ENCODE data around the gene APLP1. TPM values are rescaled to one million over a fixed set of nuclear protein-coding genes. Genes with fewer than 3 reads are reported as not detected.

Gene APLP1
- total and polyA plus RNA-seq, 2 donors (not counting 3 experiments of a cell fraction or from before 2014, with no cell fraction given) = 6.2 to 13.0 TPM

GRCh38 chr19:35901854-35902661 lies 33.7 kb downstream of the APLP1 start, which contains the start of gene HCST:
Gene HCST (plus strand): TSS chr19:35902529. CDS start chr19:35902594, 65 bp downstream.
- CTCF ChIA-PET = no interaction called here
- no peak within 1 kb of the TSS for H3K27ac ChIP-seq (ENCODE audit: insufficient read depth, low read depth, low read length)
- TF ChIP-seq, protein P1, sequence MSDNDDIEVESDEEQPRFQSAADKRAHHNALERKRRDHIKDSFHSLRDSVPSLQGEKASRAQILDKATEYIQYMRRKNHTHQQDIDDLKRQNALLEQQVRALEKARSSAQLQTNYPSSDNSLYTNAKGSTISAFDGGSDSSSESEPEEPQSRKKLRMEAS (IDR thresholded peaks at IDR 0.05; ENCODE audit: insufficient read depth, insufficient read length) = no peak
- no peak for TF ChIP-seq EZH2 (IDR thresholded peaks at IDR 0.05; ENCODE audit: borderline replicate concordance, low read depth, low read length, severe bottlenecking)
- TF ChIP-seq GATA2 (IDR thresholded peaks at IDR 0.05; ENCODE audit: insufficient read depth, insufficient read length, low read depth, low read length) = no peak
- TF ChIP-seq POLR2AphosphoS5 (IDR thresholded peaks at IDR 0.05; ENCODE audit: insufficient read depth, low read depth, low read length) = no peak
- no peak for TF ChIP-seq JUN (IDR thresholded peaks at IDR 0.05; ENCODE audit: borderline replicate concordance, insufficient read depth, insufficient read length, low read depth)
- FAIRE-seq (no peak), DNase-seq (ENCODE audit: low read depth, low spot score) (no peak)
- peak within 1 kb of the TSS; percentile 80 for H2AFZ ChIP-seq (ENCODE audit: low read depth, low read length)
- dilution Hi-C loops (cut with MboI; ENCODE audit: extremely low pct_ligation_motif_present, low sequenced_read_pairs) = no loop called here
- POLR2A ChIA-PET = no interaction called here
- H3K4me3 ChIP-seq (replicated peaks in 1 of 3; ENCODE audit: insufficient read depth in 1 of 3, low read depth in 1 of 3, low read length in 3 of 3) = no peak within 1 kb of the TSS
- peaks cover 0 to 6% of the 10 kb centered on the region in 2 experiments for H3K27me3 ChIP-seq (ENCODE audit: control insufficient read depth in 2 of 2, insufficient read depth in 2 of 2, low read length in 2 of 2)
- H3K9me1 ChIP-seq (replicated peaks; ENCODE audit: control insufficient read depth, extremely low read depth, insufficient read depth, low read length) = no peaks in the 10 kb centered on the region
- H3K9ac ChIP-seq (replicated peaks; ENCODE audit: extremely low read depth, insufficient read depth, low read length) = no peak within 1 kb of the TSS
- peaks cover 2% of the 10 kb centered on the region for H3K79me2 ChIP-seq (ENCODE audit: control insufficient read depth, insufficient read depth, low read length)
- intact Hi-C loops (cut with micrococcal nuclease) = no loop called here
- H3K4me2 ChIP-seq (ENCODE audit: insufficient read depth, low read length) = no peak within 1 kb of the TSS
- H3K36me3 ChIP-seq (ENCODE audit: control insufficient read depth in 2 of 2, extremely low read depth in 1 of 2, insufficient read depth in 2 of 2, low read length in 2 of 2) = peaks cover 0 to under 1% of the 10 kb centered on the region in 2 experiments
- no peaks in the 10 kb centered on the region for H4K20me1 ChIP-seq (replicated peaks; ENCODE audit: control insufficient read depth, extremely low read depth, insufficient read depth, low read length)
- BruUV-seq (replicated peaks) = no TSS peak
- no peaks in the 10 kb centered on the region for H3K9me3 ChIP-seq (replicated peaks; ENCODE audit: control insufficient read depth, insufficient read depth, low read length)
- peaks cover 16% of the 10 kb centered on the region for H3K4me1 ChIP-seq (ENCODE audit: control insufficient read depth, extremely low read depth, insufficient read depth, low read length)
